Measurements from ENCODE around the gene KIRREL3. TPM values are rescaled to one million over a fixed set of nuclear protein-coding genes. Genes with fewer than 3 reads are reported as not detected.

Gene KIRREL3
- total and polyA plus RNA-seq, 2 of the 8 experiments (the other 6 are each of a cell fraction or from before 2014, with no cell fraction given): 0.29 to 0.32 TPM

- H3K18ac ChIP-seq (ENCODE audit: extremely low read depth, low read length): no peak overlapping the region
- H2AFZ ChIP-seq (ENCODE audit: low read length): no peak overlapping the region
- POLR2A ChIA-PET (ENCODE audit: partially characterized antibody): no interaction called here
- H3K4me2 ChIP-seq (ENCODE audit: insufficient read depth in 1 of 2, low read depth in 2 of 2, low read length in 2 of 2): no peak overlapping the region
- H4K8ac ChIP-seq (ENCODE audit: extremely low read depth, insufficient read depth, low read length): no peak overlapping the region
- H3K79me2 ChIP-seq (ENCODE audit: control insufficient read depth in 1 of 2, insufficient read depth in 2 of 2, low read length in 2 of 2): no peaks in the 10 kb centered on the region
- H2BK12ac ChIP-seq (ENCODE audit: low read depth, low read length): no peak overlapping the region
- CTCF ChIA-PET (ENCODE audit: partially characterized antibody): interaction anchor here (0.8 to 1.0 kb wide), 3 partner anchors 14 to 73 kb away, joined by 3 read pairs; no protein-coding TSS in a partner anchor
- H3K27me3 ChIP-seq (replicated peaks in 1 of 4; ENCODE audit: control insufficient read depth in 3 of 4, extremely low read depth in 1 of 4, insufficient read depth in 3 of 4, low read length in 3 of 4): no peaks in the 10 kb centered on the region
- no peak overlapping the region for H3K56ac ChIP-seq (replicated peaks; ENCODE audit: insufficient read length, low read depth, low read length)
- no peaks in the 10 kb centered on the region for H3K36me3 ChIP-seq (ENCODE audit: control insufficient read depth in 2 of 4, insufficient read depth in 4 of 4, low read length in 3 of 4)
- H2AK5ac ChIP-seq (ENCODE audit: low read depth, low read length): no peak overlapping the region
- H3K14ac ChIP-seq (ENCODE audit: insufficient read length): no peak overlapping the region
- H2BK20ac ChIP-seq (ENCODE audit: low read length): no peak overlapping the region
- no peak for TF ChIP-seq KDM4A (IDR thresholded peaks at IDR 0.05; ENCODE audit: low read depth, low read length, severe bottlenecking)
- no peak for TF ChIP-seq SP1 (IDR thresholded peaks at IDR 0.05; ENCODE audit: low read depth, low read length)
- no peak for TF ChIP-seq SAP30 (IDR thresholded peaks at IDR 0.05; ENCODE audit: insufficient read depth, insufficient replicate concordance, low read length)
- no peak for TF ChIP-seq SP2 (IDR thresholded peaks at IDR 0.05; ENCODE audit: low read length)
- TF ChIP-seq KDM5A (IDR thresholded peaks at IDR 0.05; ENCODE audit: low read length): no peak
- TF ChIP-seq BACH1 (IDR thresholded peaks at IDR 0.05; ENCODE audit: low read length): no peak
- no peak for TF ChIP-seq CREB1 (IDR thresholded peaks at IDR 0.05)
- TF ChIP-seq SUZ12 (IDR thresholded peaks at IDR 0.05; ENCODE audit: low read length): no peak
- no peak for TF ChIP-seq SP4 (IDR thresholded peaks at IDR 0.05; ENCODE audit: low read length)
- TF ChIP-seq SIX5 (IDR thresholded peaks at IDR 0.05; ENCODE audit: low read depth, low read length): no peak
- no peak for TF ChIP-seq EP300 (IDR thresholded peaks at IDR 0.05; ENCODE audit: borderline replicate concordance in 1 of 2, low read depth in 2 of 2, low read length in 2 of 2)
- TF ChIP-seq BRCA1 (IDR thresholded peaks at IDR 0.05; ENCODE audit: low read depth, low read length): no peak
- 85% methylated on average over 10 of the region's 10 CpGs; no CpG with 5 or more reads in 1 of the 2 experiments for WGBS, 2 experiments (ENCODE audit: extremely low coverage in 1 of 2, insufficient coverage in 1 of 2, insufficient read length in 1 of 2, insufficient replicate concordance in 2 of 2, low coverage in 1 of 2, low lambda C conversion rate in 2 of 2, missing lambda C conversion rate in 1 of 2)
- H2BK15ac ChIP-seq (ENCODE audit: low read length): no peak overlapping the region
- H3K9ac ChIP-seq (replicated peaks in 1 of 4; ENCODE audit: extremely low read depth in 1 of 4, low read depth in 3 of 4, low read length in 3 of 4): no peak overlapping the region
- FAIRE-seq (no peak), DNase-seq (ENCODE audit: low read depth in 1 of 2, low spot score in 2 of 2) (no peak)
- H4K20me1 ChIP-seq (replicated peaks in 1 of 2; ENCODE audit: control insufficient read depth in 1 of 2, insufficient read depth in 2 of 2, low read length in 2 of 2): no peaks in the 10 kb centered on the region
- no peak overlapping the region for H3K23ac ChIP-seq (ENCODE audit: insufficient read length)
- no peak overlapping the region for H2BK5ac ChIP-seq (ENCODE audit: low read depth, low read length)
- no peaks in the 10 kb centered on the region for H3K9me3 ChIP-seq (ENCODE audit: insufficient read depth in 2 of 2, low read depth in 1 of 2, low read length in 1 of 2)
- H3K4me1 ChIP-seq (replicated peaks in 1 of 4; ENCODE audit: control insufficient read depth in 3 of 4, insufficient read depth in 4 of 4, low read length in 3 of 4): no peaks in the 10 kb centered on the region; a peak in 1 of 7 replicates
- no peaks in the 10 kb centered on the region for H3K79me1 ChIP-seq (ENCODE audit: low read depth, low read length)
- no peak overlapping the region for H3K4me3 ChIP-seq (ENCODE audit: extremely low read depth in 1 of 4, insufficient read depth in 2 of 4, low read depth in 3 of 4, low read length in 4 of 4)
- no peak overlapping the region for H2BK120ac ChIP-seq (replicated peaks; ENCODE audit: low read depth, low read length)
- H4K5ac ChIP-seq (ENCODE audit: insufficient read length, low read depth, low read length): no peak overlapping the region
- H3K4ac ChIP-seq (replicated peaks; ENCODE audit: insufficient read length, low read depth, low read length): no peak overlapping the region
- H4K91ac ChIP-seq (replicated peaks; ENCODE audit: insufficient read length, low read length): no peak overlapping the region
- H3K23me2 ChIP-seq (ENCODE audit: low read depth, low read length): no peaks in the 10 kb centered on the region
- H3K27ac ChIP-seq (ENCODE audit: low read depth, low read length): no peak overlapping the region
Measured at GRCh38 chr11:126514061-126514693, 486.4 kb downstream of the KIRREL3 start.

All from H1 (cell line).